ENCODE data around the gene NFE2L3. TPM values are rescaled to one million over a fixed set of nuclear protein-coding genes. Genes with fewer than 3 reads are reported as not detected.
A peak's percentile ranks its signal among the peaks of the same experiment; 100 is the strongest.
"Not testable (repeated sequence)": the region's sequence is repeated elsewhere in the genome, so short reads cannot be mapped to it uniquely, and the experiment has no call there.

Gene NFE2L3
- total RNA-seq, 1 donor from 2014 or later, result 42.1 TPM

GRCh38 chr7:26156451-26157420 is 4.7 kb downstream of the NFE2L3 start:
- H3K4me1 Mint-ChIP-seq (ENCODE audit: low read depth, unreplicated experiment), result peaks cover 6% of the 10 kb centered on the region
- no peak overlapping the region for H3K4me3 Mint-ChIP-seq (ENCODE audit: unreplicated experiment)
- no peak overlapping the region for H3K27ac Mint-ChIP-seq (ENCODE audit: unreplicated experiment)
- no peak for TF ChIP-seq CTCF (IDR thresholded peaks at IDR 0.05; ENCODE audit: partially characterized antibody, unreplicated experiment)
- DNase-seq, result no peak
- peaks cover 14% of the 10 kb centered on the region for H3K27me3 Mint-ChIP-seq (ENCODE audit: unreplicated experiment)
- peaks cover 5% of the 10 kb centered on the region for H3K36me3 Mint-ChIP-seq (ENCODE audit: unreplicated experiment)
- H3K9me3 Mint-ChIP-seq (ENCODE audit: unreplicated experiment), result peaks cover 4% of the 10 kb centered on the region

GRCh38 chr7:26157520-26158105 is 5.6 kb downstream of the NFE2L3 start:
- H3K4me3 Mint-ChIP-seq (ENCODE audit: unreplicated experiment), result peak overlapping the region; percentile 52
- H3K9me3 Mint-ChIP-seq (ENCODE audit: unreplicated experiment), result peaks cover 3% of the 10 kb centered on the region
- peaks cover 5% of the 10 kb centered on the region for H3K36me3 Mint-ChIP-seq (ENCODE audit: unreplicated experiment)
- peaks cover 6% of the 10 kb centered on the region for H3K4me1 Mint-ChIP-seq (ENCODE audit: low read depth, unreplicated experiment)
- H3K27ac Mint-ChIP-seq (ENCODE audit: unreplicated experiment), result no peak overlapping the region
- TF ChIP-seq CTCF (IDR thresholded peaks at IDR 0.05; ENCODE audit: partially characterized antibody, unreplicated experiment), result no peak
- H3K27me3 Mint-ChIP-seq (ENCODE audit: unreplicated experiment), result peaks cover 13% of the 10 kb centered on the region
- DNase-seq, result no peak

GRCh38 chr7:26159243-26159642 is 7.2 kb downstream of the NFE2L3 start:
- DNase-seq, result no peak
- Mint-ChIP-seq H3K9me3 (ENCODE audit: unreplicated experiment) (peaks cover 4% of the 10 kb centered on the region), H3K27ac (ENCODE audit: unreplicated experiment) (no peak overlapping the region), H3K4me3 (ENCODE audit: unreplicated experiment) (no peak overlapping the region), H3K36me3 (ENCODE audit: unreplicated experiment) (no peaks in the 10 kb centered on the region), H3K4me1 (ENCODE audit: low read depth, unreplicated experiment) (peaks cover 3% of the 10 kb centered on the region), H3K27me3 (ENCODE audit: unreplicated experiment) (peaks cover 3% of the 10 kb centered on the region)
- no peak for TF ChIP-seq CTCF (IDR thresholded peaks at IDR 0.05; ENCODE audit: partially characterized antibody, unreplicated experiment)

GRCh38 chr7:26160896-26161295 is 8.9 kb downstream of the NFE2L3 start:
- H3K9me3 Mint-ChIP-seq (ENCODE audit: unreplicated experiment), result peaks cover 4% of the 10 kb centered on the region
- no peaks in the 10 kb centered on the region for H3K27me3 Mint-ChIP-seq (ENCODE audit: unreplicated experiment)
- TF ChIP-seq CTCF (IDR thresholded peaks at IDR 0.05; ENCODE audit: partially characterized antibody, unreplicated experiment), result no peak
- H3K27ac Mint-ChIP-seq (ENCODE audit: unreplicated experiment), result no peak overlapping the region
- no peak overlapping the region for H3K4me3 Mint-ChIP-seq (ENCODE audit: unreplicated experiment)
- H3K36me3 Mint-ChIP-seq (ENCODE audit: unreplicated experiment), result no peaks in the 10 kb centered on the region
- peaks cover 3% of the 10 kb centered on the region for H3K4me1 Mint-ChIP-seq (ENCODE audit: low read depth, unreplicated experiment)
- no peak for DNase-seq

GRCh38 chr7:26162431-26162830 is 10.4 kb downstream of the NFE2L3 start:
- no peak overlapping the region for H3K27ac Mint-ChIP-seq (ENCODE audit: unreplicated experiment)
- peaks cover 2% of the 10 kb centered on the region for H3K4me1 Mint-ChIP-seq (ENCODE audit: low read depth, unreplicated experiment)
- no peak overlapping the region for H3K4me3 Mint-ChIP-seq (ENCODE audit: unreplicated experiment)
- H3K36me3 Mint-ChIP-seq (ENCODE audit: unreplicated experiment), result no peaks in the 10 kb centered on the region
- TF ChIP-seq CTCF (IDR thresholded peaks at IDR 0.05; ENCODE audit: partially characterized antibody, unreplicated experiment), result no peak
- no peaks in the 10 kb centered on the region for H3K27me3 Mint-ChIP-seq (ENCODE audit: unreplicated experiment)
- H3K9me3 Mint-ChIP-seq (ENCODE audit: unreplicated experiment), result peaks cover 6% of the 10 kb centered on the region
- DNase-seq, result no peak

- DNase-seq; H3K4me3 Mint-ChIP-seq (ENCODE audit: unreplicated experiment); H3K27ac Mint-ChIP-seq (ENCODE audit: unreplicated experiment); H3K9me3 Mint-ChIP-seq (ENCODE audit: unreplicated experiment); H3K4me1 Mint-ChIP-seq (ENCODE audit: low read depth, unreplicated experiment); H3K36me3 Mint-ChIP-seq (ENCODE audit: unreplicated experiment); H3K27me3 Mint-ChIP-seq (ENCODE audit: unreplicated experiment): not testable (repeated sequence)
Measured at GRCh38 chr7:26163804-26164203, 11.8 kb downstream of the NFE2L3 start.
